Heart left ventricle (tissue), 13 donors: Measurements from ENCODE around the gene EXOC1L.

Experiments
- CTCF ChIP-seq, 12 donors: fragments of 200-600 bp; sonication (generic) in 4 of 12; IDR thresholded peaks; one replicate each; pipeline versions ENCODE4 v1.5.0 to v1.8.0; 2018 to 2022; ENCODE audit warnings: antibody characterized with exemption in 12 of 12, mild to moderate bottlenecking in 5 of 12
- POLR2A ChIP-seq, 2 donors: fragments of 450-650 bp; IDR thresholded peaks; one replicate each; pipeline ENCODE4 v1.6.1; 2017; ENCODE audit warnings: antibody characterized with exemption in 2 of 2, mild to moderate bottlenecking in 2 of 2, moderate library complexity in 2 of 2
- donor health status: ischemic (EF 13 %, LVEDD 7.1; RV severe dilation, severe dysfunction).
- donor health status: DM: no; HTN: yes; CAD: no.
- donor health status: DM: no; HTN: no; CAD: no.
- donor health status: ischemic (EF 25% LVEDD 6.9; RV normal size, moderate dysfunction).
- donor health status: ischemic (EF 25% LVEDD 5.7; RV mildly dilated, moderate dysfunction).
- donor health status: ischemic (EF 35%, LVEDD 5.7; RV mildly dilated, moderate dysfunction).
- donor health status: nonischemic (EF 11% LVEDD 7.7; RV severe dilation, severe dysfunction).
- donor health status: DM: yes; HTN: yes; CAD: no.
- donor health status: PGD.
- donor health status: ischemic (EF 29% LVEDD 5.4; RV normal size, mild dysfunction).
- donor health status: nonischemic (EF 23%, LVEDD 6.1; RV moderate dilation, normal function).

GRCh38 chr4:55838356-55838755, 18.8 kb downstream of the EXOC1L start:
- no peak for TF ChIP-seq POLR2A (IDR thresholded peaks at IDR 0.05)
- no peak for TF ChIP-seq CTCF (IDR thresholded peaks at IDR 0.05)
